Hypothalamus (tissue), 51 donors: Measurements from ENCODE around the gene SMG1.
A peak's percentile ranks its signal among the peaks of the same experiment; 100 is the strongest.
"Not testable (repeated sequence)": the region's sequence is repeated elsewhere in the genome, so short reads cannot be mapped to it uniquely, and the experiment has no call there.

Source experiments
- DNase-seq, 51 donors: peaks; one replicate each; lab custom pipeline; 2025; lab: John Stamatoyannopoulos, UW

Gene SMG1

DNA sequence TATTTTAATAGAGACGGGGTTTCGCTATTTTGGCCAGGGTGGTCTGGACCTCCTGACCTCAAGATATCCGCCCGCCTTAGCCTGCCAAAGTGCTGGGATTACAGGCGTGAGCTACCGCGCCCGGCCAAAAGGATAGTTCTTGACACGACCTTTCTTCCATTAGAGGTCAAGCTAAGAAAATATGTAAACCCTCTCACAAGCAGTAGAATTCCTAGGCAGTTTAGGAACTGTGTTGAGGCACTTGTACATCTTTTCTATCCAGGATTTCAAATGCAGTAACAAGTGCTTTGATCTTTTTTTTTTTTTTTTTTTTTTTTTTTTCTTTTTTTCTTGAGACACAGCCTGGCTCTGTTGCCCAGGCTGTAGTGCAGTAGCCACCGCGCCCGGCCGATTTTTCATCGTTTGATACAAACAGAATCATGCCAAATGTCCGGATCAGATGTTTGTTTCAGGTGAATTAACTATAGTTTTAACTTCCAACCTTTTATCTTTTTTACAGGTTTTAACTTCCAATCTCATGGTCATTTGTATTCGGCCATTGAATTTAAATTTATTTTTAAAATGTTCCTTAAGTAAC is 123.4 kb downstream of the SMG1 start:
- DNase-seq: peak in 1 of 51 donors; percentile 3

DNA sequence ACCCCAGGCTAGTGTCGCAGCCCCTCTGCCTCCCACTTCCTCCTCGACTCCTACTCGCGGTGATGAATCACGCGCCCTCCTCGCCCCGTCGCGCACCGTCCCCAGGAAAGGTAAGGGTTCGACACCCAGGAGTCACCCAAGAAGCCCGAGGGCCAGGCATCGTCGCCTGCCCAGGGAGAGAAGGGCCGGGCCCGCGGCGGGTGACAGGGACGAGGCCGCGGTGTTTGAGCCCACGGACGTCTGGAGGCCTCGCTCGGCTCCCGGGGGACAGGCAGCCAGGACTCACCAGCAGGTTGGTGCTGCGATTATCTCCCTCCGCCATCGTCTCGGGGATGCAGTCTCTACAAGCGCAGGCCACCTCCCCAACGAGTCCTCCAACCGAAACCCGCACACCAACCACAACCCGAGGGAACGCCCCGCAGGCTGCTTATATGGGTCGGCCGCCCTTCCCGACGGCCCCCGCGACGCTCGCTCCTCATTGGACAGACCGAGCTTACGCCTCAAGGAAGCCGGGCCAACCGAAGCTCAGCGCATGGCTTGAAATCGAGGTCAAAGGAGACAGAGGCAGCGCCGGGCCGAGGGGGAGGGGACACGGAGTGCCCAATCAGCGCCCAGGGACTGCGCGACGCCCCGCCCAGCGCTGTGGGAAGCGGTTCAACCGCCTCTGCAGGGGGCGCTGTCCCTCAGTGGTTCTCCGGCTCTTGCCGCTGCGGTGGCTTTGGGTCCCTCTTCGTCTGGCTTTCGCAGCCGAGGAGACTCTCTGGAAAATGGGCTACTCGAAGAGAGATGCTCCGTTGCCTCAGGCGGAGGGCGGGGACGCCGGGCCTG is 124.8 kb downstream of the SMG1 start, which contains the start of gene ARL6IP1:
TSS of gene ARL6IP1 (minus strand) at position 405 of the 828 bp plus-strand sequence. CDS start at position 322, 83 bp downstream.
- DNase-seq: peak; percentile 81 to 100 (median 98)

- DNase-seq: peak in 2 of 51 donors; percentile 17 to 51
Observed at GRCh38 chr16:18800775-18801144, 125.4 kb downstream of the SMG1 start.

DNA sequence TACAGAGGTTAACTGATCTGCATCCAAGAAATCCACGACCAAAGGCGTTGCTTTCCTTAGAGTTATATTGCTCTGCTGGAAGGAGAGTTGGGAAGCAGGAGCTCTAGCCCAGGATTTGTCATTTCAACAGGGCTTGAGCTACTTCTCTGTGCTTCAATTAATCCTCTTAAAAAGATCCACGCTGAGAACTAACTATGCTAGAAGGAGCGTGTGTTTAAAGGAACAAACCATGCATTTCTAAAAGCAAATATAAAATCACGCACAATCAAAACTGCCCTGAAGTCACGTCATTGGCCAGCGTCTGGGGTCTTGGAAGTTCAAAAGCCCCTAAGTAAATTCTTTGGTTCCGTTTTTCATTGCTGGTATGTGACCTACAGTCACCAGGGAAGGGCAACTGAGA is 125.9 kb downstream of the SMG1 start:
- no peak for DNase-seq

GRCh38 chr16:18799500-18799899 is 126.7 kb downstream of the SMG1 start:
- DNase-seq: no peak

DNA sequence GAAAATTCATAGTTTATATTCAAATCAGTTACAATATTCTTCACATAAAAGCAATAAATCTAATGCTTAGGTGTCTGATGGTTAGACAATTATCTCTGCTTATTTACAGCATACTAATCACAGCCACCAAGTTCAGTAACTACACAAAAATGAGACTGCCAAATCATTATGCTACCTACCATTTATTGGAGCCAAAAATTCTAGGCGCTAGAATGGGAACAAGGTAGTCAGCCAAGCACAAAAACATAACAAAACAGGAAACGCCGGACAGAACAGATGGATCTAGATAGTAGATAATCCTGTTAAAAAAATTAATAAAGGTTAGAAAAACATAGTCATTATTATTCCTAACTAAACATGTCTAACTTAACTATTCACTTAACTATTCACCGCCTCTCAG is 128.5 kb downstream of the SMG1 start:
- DNase-seq: no peak

DNA sequence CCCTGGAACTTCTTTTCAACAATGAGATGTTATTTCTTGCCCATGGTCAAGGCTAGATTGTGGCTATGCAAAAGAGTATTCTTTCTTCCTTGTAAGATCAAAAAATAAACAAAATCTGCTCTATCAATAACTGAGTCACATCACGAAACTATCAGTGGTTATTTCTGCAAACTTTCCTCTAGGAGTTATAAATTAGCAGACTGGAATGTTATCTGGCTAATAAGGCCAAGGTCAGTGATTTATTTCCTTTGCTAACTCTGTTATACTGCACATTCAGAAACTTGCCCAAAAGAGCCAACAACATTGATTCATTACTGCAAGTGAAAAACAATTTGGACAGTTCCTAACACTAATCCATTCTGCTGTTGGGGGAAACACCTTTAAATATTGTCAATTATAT is 129.8 kb downstream of the SMG1 start:
- DNase-seq: no peak

GRCh38 chr16:18792836-18793433 is 133.3 kb downstream of the SMG1 start:
- no peak for DNase-seq

GRCh38 chr16:18789850-18790706 is 136.1 kb downstream of the SMG1 start, which contains the start of gene RPS15A:
RPS15A (minus strand) TSS chr16:18790334; CDS start chr16:18789113, 1,221 bp downstream.
- DNase-seq: peak; percentile 42 to 96 (median 87)

DNA sequence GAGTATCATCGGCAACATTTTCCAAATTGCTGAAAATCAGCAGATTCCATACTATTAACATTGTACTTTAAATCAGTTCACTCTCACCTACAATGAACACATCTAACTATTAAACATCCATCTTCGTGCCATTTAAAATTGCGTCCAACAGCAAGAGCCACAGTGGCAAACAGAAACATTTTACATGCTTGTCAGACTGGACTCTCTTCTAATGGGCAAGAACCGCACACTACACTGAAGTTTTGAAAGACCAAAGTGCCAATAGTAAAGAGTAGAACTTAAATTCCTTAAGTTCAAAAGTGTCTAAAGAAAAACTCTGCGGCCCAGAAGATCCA is 136.7 kb downstream of the SMG1 start:
- DNase-seq: peak in 1 of 51 donors; percentile 45

- peak in 1 of 51 donors; percentile 47 for DNase-seq
Observed at GRCh38 chr16:18788828-18789514, 137.2 kb downstream of the SMG1 start.

DNA sequence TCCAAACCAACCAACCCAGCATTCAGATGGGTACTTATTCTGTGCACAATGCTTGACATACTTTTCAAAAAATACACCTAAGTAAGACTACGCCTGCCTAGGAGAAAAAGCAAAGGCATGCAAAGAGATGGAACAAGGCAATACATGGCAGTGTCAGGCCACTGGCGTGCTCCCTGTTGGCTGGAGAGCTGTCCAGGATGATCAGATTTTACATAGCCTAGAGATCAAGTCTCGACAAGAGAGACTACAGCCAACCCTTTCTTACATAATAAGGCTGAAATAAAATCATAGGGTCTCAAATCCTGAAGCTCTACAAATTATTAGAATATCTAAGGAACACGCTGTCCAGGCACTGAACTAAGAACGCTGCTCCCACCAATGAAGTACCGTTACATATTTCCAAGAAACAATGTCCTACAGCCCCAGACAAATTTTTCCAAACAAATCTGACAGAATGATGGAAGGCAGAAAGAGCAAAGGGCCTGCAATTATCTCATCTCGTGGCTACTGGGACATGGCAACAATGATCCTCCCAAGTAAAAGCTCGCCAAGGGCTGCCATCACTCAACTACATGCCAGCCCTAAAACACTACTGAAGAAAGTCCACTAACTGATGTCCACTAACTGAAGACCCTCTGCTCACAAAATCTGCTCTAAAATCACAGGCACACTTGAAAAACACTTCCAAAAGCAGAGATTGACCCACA is 141.1 kb downstream of the SMG1 start:
- no peak for DNase-seq

- DNase-seq: no peak
Observed at GRCh38 chr16:18783430-18784341, 142.5 kb downstream of the SMG1 start.

GRCh38 chr16:18782697-18783429 is 143.3 kb downstream of the SMG1 start:
- no peak for DNase-seq

DNA sequence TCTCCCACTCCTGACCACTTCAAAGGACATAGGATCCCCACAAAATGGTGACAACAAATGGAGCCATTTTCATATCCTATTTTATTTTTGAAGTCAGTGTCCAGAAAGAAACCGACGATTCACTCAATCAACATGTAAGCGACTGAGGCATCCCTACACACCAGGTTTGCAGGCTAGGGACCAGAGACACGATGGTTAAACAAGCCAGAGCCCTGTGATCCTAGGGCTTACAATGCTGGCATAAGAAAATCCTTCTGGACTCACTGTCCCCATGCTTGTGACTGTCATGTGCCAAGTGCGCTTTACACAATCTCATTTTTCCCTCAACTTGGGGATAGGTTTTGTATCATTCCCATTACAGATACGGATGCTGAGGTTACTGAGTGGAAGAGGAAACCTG is 145.0 kb downstream of the SMG1 start:
- DNase-seq: not testable (repeated sequence)

GRCh38 chr16:18780460-18781026 is 145.7 kb downstream of the SMG1 start:
- DNase-seq: not testable (repeated sequence)

GRCh38 chr16:18777664-18778063 is 148.5 kb downstream of the SMG1 start:
- DNase-seq: not testable (repeated sequence)
